NCI-H226 (cell line): ENCODE results near the gene TAS1R2.

ENCODE experiments used
- DNase-seq: peaks from one replicate; pipeline ENCODE4 v3.0.0-alpha.2; 2015

The TAS1R2 gene

GRCh38 chr1:18819203-18819602 is 40.3 kb downstream of the TAS1R2 start:
- no peak for DNase-seq

GRCh38 chr1:18817795-18818435 is 41.5 kb downstream of the TAS1R2 start:
- DNase-seq: no peak

- no peak for DNase-seq
These were observed 42.1 kb downstream of the TAS1R2 start for GRCh38 chr1:18817316-18817715.

GRCh38 chr1:18816808-18817207 is 42.7 kb downstream of the TAS1R2 start:
- DNase-seq: no peak

- DNase-seq: no peak
These were observed 44.5 kb downstream of the TAS1R2 start for GRCh38 chr1:18814874-18815531.

- DNase-seq: peak; percentile 23
These were observed 45.0 kb downstream of the TAS1R2 start for GRCh38 chr1:18814425-18814824.

GRCh38 chr1:18812453-18812939 is 47.0 kb downstream of the TAS1R2 start:
- DNase-seq: no peak

GRCh38 chr1:18811733-18812452 is 47.6 kb downstream of the TAS1R2 start:
- DNase-seq: no peak

GRCh38 chr1:18809953-18810899 is 49.2 kb downstream of the TAS1R2 start:
- DNase-seq: no peak

- no peak for DNase-seq
These were observed 50.9 kb downstream of the TAS1R2 start for GRCh38 chr1:18808550-18808949.

GRCh38 chr1:18807334-18808063 is 52.0 kb downstream of the TAS1R2 start:
- DNase-seq: no peak

GRCh38 chr1:18805925-18806849 is 53.3 kb downstream of the TAS1R2 start:
- peak; percentile 78 for DNase-seq

GRCh38 chr1:18805150-18805879 is 54.1 kb downstream of the TAS1R2 start:
- no peak for DNase-seq

GRCh38 chr1:18803851-18804250 is 55.6 kb downstream of the TAS1R2 start:
- DNase-seq: no peak

GRCh38 chr1:18803151-18803791 is 56.2 kb downstream of the TAS1R2 start:
- DNase-seq: no peak

- DNase-seq: no peak
These were observed 57.2 kb downstream of the TAS1R2 start for GRCh38 chr1:18802231-18802630.

GRCh38 chr1:18800258-18800657 is 59.2 kb downstream of the TAS1R2 start:
- DNase-seq: no peak

- no peak for DNase-seq
These were observed 60.0 kb downstream of the TAS1R2 start for GRCh38 chr1:18799454-18799853.

GRCh38 chr1:18798946-18799345 is 60.5 kb downstream of the TAS1R2 start:
- DNase-seq: no peak

GRCh38 chr1:18798533-18798932 is 60.9 kb downstream of the TAS1R2 start:
- DNase-seq: no peak
